Measurements from ENCODE around the gene EDDM3A.

DNA sequence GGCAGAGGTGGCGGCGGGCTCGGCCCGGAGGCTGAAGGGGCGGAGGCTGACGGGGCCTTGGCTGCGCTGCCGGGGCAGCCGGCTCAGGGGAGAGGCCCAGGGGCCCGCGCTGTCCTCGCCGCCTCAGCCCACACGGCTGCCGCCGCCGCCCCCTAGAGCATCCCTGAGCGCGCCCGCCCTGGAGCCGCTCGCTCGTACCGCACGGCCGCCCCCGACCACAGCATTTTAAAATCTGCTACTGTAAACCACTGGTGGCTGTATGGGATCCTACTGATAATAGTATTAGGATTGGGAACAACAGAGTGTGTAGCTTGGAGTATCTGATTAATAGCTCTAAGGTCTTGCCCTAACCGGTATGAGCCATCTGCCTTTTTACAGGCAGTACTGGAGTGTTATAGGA, 22.2 kb upstream of the EDDM3A start:
- TF ChIP-seq TAF1 (IDR thresholded peaks at IDR 0.05; ENCODE audit: low read depth, low read length) (no peak), POLR2AphosphoS5 (IDR thresholded peaks at IDR 0.05; ENCODE audit: low read depth, low read length) (no peak)

Data from GM12891 (cell line).